ENCODE results near the gene TMEM259. TPM values are rescaled to one million over a fixed set of nuclear protein-coding genes. Genes with fewer than 3 reads are reported as not detected.

TMEM259 gene
- total and polyA plus RNA-seq, 2 of the 13 experiments (the other 11 are each of a cell fraction or from before 2014, with no cell fraction given): 64.7 to 164 TPM

DNA sequence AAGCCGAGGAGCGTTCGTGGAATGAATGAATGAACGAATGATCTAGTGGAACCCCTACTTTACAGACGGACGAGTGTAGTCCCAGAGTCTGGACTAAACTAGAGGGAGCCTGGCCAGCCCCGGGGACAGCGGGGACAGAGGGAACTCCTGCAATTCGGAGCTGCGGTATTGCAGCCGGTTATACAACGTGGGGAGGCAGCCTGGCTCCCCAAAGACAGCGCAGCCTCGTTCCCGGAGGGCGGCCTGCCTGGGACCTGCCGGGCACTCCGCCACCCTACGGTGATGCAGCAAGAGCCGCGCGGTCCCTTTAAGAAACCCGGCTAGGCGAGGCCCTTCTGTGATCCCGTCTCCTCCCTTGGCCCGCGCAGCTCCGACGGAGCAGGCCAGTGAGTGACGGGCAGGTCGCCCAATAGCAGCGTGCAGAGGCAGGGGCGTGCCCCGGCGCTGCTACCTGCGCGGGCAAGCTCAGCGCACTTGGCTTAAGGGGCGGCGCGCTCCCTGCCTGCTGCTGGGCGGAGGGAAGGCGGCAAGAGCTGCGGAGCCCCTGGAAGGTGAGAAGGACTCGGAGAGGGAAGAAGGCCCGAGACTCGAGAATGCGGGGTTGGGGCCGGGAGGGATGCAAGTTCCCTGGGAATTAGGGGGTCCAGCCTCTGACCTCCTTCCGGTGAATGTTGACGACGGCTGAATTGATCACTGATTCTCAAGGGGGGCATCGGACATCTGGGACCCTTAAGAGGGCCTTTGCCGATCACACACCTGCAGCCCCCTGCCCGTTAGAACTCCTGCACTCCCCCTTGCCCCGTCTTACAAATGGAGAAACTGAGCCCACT lies 18.9 kb upstream of the TMEM259 start, which contains the start of gene ABCA7 (continued):
- TF ChIP-seq, protein P1, sequence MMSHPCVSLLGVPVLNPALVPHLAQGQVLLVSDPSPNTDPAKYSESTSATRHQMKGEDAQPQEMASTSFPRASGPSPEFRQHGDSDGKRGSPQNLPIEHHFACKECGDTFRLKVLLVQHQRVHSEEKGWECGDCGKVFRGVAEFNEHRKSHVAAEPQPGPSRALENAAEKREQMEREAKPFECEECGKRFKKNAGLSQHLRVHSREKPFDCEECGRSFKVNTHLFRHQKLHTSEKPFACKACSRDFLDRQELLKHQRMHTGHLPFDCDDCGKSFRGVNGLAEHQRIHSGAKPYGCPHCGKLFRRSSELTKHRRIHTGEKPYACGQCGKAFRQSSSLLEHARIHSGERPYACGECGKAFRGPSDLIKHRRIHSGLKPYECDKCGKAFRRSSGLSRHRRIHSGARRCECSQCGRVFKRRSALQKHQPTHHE (CRISPR knock-in tag; IDR thresholded peaks at IDR 0.05; ENCODE audit: borderline replicate concordance): no peak
- peak; percentile 46; the same call in 1 of the 2 replicates for TF ChIP-seq ETV5 (CRISPR knock-in tag; IDR thresholded peaks at IDR 0.05; ENCODE audit: borderline replicate concordance)
- TF ChIP-seq, protein P2, sequence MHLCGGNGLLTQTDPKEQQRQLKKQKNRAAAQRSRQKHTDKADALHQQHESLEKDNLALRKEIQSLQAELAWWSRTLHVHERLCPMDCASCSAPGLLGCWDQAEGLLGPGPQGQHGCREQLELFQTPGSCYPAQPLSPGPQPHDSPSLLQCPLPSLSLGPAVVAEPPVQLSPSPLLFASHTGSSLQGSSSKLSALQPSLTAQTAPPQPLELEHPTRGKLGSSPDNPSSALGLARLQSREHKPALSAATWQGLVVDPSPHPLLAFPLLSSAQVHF (CRISPR knock-in tag; IDR thresholded peaks at IDR 0.05): 0 out of 2 replicates have a peak, but pooled peaks have one; percentile 40
- TF ChIP-seq, protein P3, sequence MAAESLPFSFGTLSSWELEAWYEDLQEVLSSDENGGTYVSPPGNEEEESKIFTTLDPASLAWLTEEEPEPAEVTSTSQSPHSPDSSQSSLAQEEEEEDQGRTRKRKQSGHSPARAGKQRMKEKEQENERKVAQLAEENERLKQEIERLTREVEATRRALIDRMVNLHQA (CRISPR knock-in tag; IDR thresholded peaks at IDR 0.05): no peak
- no peak for TF ChIP-seq NCOR1 (IDR thresholded peaks at IDR 0.05; ENCODE audit: borderline replicate concordance, low read length)
- no peak for TF ChIP-seq IKZF1 (IDR thresholded peaks at IDR 0.05)
- TF ChIP-seq ZKSCAN1 (IDR thresholded peaks at IDR 0.05; ENCODE audit: low read length): no peak
- peak; percentile 83 for TF ChIP-seq ZNF335 (CRISPR knock-in tag; IDR thresholded peaks at IDR 0.05)
- TF ChIP-seq SP4 (CRISPR knock-in tag; IDR thresholded peaks at IDR 0.05): peak; percentile 88; the same call in 1 of the 2 replicates
- peak; percentile 18; the same call in 1 of the 2 replicates for TF ChIP-seq PHF21A (CRISPR knock-in tag; IDR thresholded peaks at IDR 0.05)
- 0 out of 2 replicates have a peak, but pooled peaks have one; percentile 28 for TF ChIP-seq CBFB (CRISPR knock-in tag; IDR thresholded peaks at IDR 0.05)
- no peak for TF ChIP-seq RBAK (CRISPR knock-in tag; IDR thresholded peaks at IDR 0.05)
- no peak for TF ChIP-seq RAD51 (IDR thresholded peaks at IDR 0.05; ENCODE audit: borderline replicate concordance)
- 0 out of 2 replicates have a peak, but pooled peaks have one; percentile 8 for TF ChIP-seq ZNF768 (CRISPR knock-in tag; IDR thresholded peaks at IDR 0.05)
- no peak for TF ChIP-seq THAP8 (CRISPR knock-in tag; IDR thresholded peaks at IDR 0.05; ENCODE audit: borderline replicate concordance)
- peak; percentile 53; the same call in 1 of the 2 replicates for TF ChIP-seq HDAC1 (CRISPR knock-in tag; IDR thresholded peaks at IDR 0.05)
- TF ChIP-seq ZNF607 (CRISPR knock-in tag; IDR thresholded peaks at IDR 0.05; ENCODE audit: borderline replicate concordance): 0 out of 2 replicates have a peak, but pooled peaks have one; percentile 26
- TF ChIP-seq ZNF691 (CRISPR knock-in tag; IDR thresholded peaks at IDR 0.05; ENCODE audit: borderline replicate concordance, low read depth): no peak; the same call in 1 of the 2 replicates
- no peak for TF ChIP-seq NR0B2 (CRISPR knock-in tag; IDR thresholded peaks at IDR 0.05)
- no peak for TF ChIP-seq ZNF530 (CRISPR knock-in tag; IDR thresholded peaks at IDR 0.05; ENCODE audit: low read depth)
- TF ChIP-seq, protein P4, sequence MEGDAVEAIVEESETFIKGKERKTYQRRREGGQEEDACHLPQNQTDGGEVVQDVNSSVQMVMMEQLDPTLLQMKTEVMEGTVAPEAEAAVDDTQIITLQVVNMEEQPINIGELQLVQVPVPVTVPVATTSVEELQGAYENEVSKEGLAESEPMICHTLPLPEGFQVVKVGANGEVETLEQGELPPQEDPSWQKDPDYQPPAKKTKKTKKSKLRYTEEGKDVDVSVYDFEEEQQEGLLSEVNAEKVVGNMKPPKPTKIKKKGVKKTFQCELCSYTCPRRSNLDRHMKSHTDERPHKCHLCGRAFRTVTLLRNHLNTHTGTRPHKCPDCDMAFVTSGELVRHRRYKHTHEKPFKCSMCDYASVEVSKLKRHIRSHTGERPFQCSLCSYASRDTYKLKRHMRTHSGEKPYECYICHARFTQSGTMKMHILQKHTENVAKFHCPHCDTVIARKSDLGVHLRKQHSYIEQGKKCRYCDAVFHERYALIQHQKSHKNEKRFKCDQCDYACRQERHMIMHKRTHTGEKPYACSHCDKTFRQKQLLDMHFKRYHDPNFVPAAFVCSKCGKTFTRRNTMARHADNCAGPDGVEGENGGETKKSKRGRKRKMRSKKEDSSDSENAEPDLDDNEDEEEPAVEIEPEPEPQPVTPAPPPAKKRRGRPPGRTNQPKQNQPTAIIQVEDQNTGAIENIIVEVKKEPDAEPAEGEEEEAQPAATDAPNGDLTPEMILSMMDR (CRISPR knock-in tag; IDR thresholded peaks at IDR 0.05): no peak; the same call in 1 of the 2 replicates
- TF ChIP-seq ZNF510 (CRISPR knock-in tag; IDR thresholded peaks at IDR 0.05; ENCODE audit: low read depth): no peak

Data from HepG2 (cell line).